Chondrocyte (in vitro differentiated cells): Measurements from ENCODE around the gene GARNL3. TPM values are rescaled to one million over a fixed set of nuclear protein-coding genes. Genes with fewer than 3 reads are reported as not detected.

Experiments used
- DNase-seq: peaks from one replicate; pipeline ENCODE4 v3.0.0; 2021; ENCODE audit warnings: mixed read lengths, low spot score
- H3K27ac Mint-ChIP-seq: one replicate; pipeline ENCODE4 v1.8.0; 2021; ENCODE audit warnings: mild to moderate bottlenecking, moderate library complexity, mixed read lengths; ENCODE audit not compliant: unreplicated experiment
- H3K27me3 Mint-ChIP-seq: 2 replicates; pipeline ENCODE4 v1.8.0; 2021; ENCODE audit warnings: low read depth, mixed read lengths
- H3K36me3 Mint-ChIP-seq: 2 replicates; pipeline ENCODE4 v1.8.0; 2021; ENCODE audit warnings: low read depth, mixed read lengths
- H3K4me1 Mint-ChIP-seq: 2 replicates; pipeline ENCODE4 v1.8.0; 2021; ENCODE audit warnings: low read depth, mild to moderate bottlenecking, mixed read lengths
- H3K4me3 Mint-ChIP-seq: one replicate; pipeline ENCODE4 v1.8.0; 2021; ENCODE audit warnings: mild to moderate bottlenecking, moderate library complexity, mixed read lengths; ENCODE audit not compliant: unreplicated experiment
- H3K9me3 Mint-ChIP-seq: 2 replicates; pipeline ENCODE4 v1.8.0; 2021; ENCODE audit warnings: low read depth, mixed read lengths
- CTCF ChIP-seq: fragments of 200-600 bp; sonication (generic); IDR thresholded peaks from 2 replicates; pipeline ENCODE4 v1.5.0; 2021; ENCODE audit warnings: antibody characterized with exemption, mild to moderate bottlenecking, moderate library complexity
- total RNA-seq: library from RNA; stranded (reverse); gene quantifications from 3 replicates; pipeline ENCODE4 v1.2.1, GENCODE V29; 2021

Gene GARNL3
- total RNA-seq, 1 donor from 2014 or later = 8.9 TPM

- H3K27ac Mint-ChIP-seq = no peak overlapping the region
- DNase-seq = no peak
Measured at GRCh38 chr9:127347831-127348776, 83.5 kb downstream of the GARNL3 start.

GRCh38 chr9:127349483-127350113 lies 85.0 kb downstream of the GARNL3 start:
- Mint-ChIP-seq H3K36me3 (no peaks in the 10 kb centered on the region), H3K27ac (no peak overlapping the region), H3K4me3 (no peak overlapping the region), H3K4me1 (peaks cover 4% of the 10 kb centered on the region), H3K27me3 (no peaks in the 10 kb centered on the region), H3K9me3 (no peaks in the 10 kb centered on the region)
- DNase-seq = no peak
- no peak for TF ChIP-seq CTCF

More at GRCh38 chr9:127347831-127348776, 83.5 kb downstream of the GARNL3 start:
- TF ChIP-seq CTCF = peak; percentile 75
- no peak overlapping the region for H3K4me3 Mint-ChIP-seq
- no peaks in the 10 kb centered on the region for H3K27me3 Mint-ChIP-seq
- H3K4me1 Mint-ChIP-seq = peaks cover 11% of the 10 kb centered on the region
- H3K36me3 Mint-ChIP-seq = no peaks in the 10 kb centered on the region
- no peaks in the 10 kb centered on the region for H3K9me3 Mint-ChIP-seq

- TF ChIP-seq CTCF = no peak
- Mint-ChIP-seq H3K4me3 (no peak overlapping the region), H3K36me3 (no peaks in the 10 kb centered on the region), H3K27me3 (no peaks in the 10 kb centered on the region), H3K27ac (no peak overlapping the region), H3K9me3 (no peaks in the 10 kb centered on the region), H3K4me1 (no peaks in the 10 kb centered on the region)
- no peak for DNase-seq
Measured at GRCh38 chr9:127351182-127352166, 86.9 kb downstream of the GARNL3 start.

- DNase-seq = no peak
- H3K36me3 Mint-ChIP-seq = peaks cover 1% of the 10 kb centered on the region
- H3K4me1 Mint-ChIP-seq = no peaks in the 10 kb centered on the region
- H3K27ac Mint-ChIP-seq = no peak overlapping the region
- H3K4me3 Mint-ChIP-seq = no peak overlapping the region
- no peak for TF ChIP-seq CTCF
- no peaks in the 10 kb centered on the region for H3K9me3 Mint-ChIP-seq
- H3K27me3 Mint-ChIP-seq = no peaks in the 10 kb centered on the region
Measured at GRCh38 chr9:127353882-127354281, 89.3 kb downstream of the GARNL3 start.

- no peak for DNase-seq
- TF ChIP-seq CTCF = no peak
- H3K4me1 Mint-ChIP-seq = peaks cover 6% of the 10 kb centered on the region
- H3K27me3 Mint-ChIP-seq = no peaks in the 10 kb centered on the region
- H3K9me3 Mint-ChIP-seq = no peaks in the 10 kb centered on the region
- no peak overlapping the region for H3K27ac Mint-ChIP-seq
- no peak overlapping the region for H3K4me3 Mint-ChIP-seq
- peaks cover 1% of the 10 kb centered on the region for H3K36me3 Mint-ChIP-seq
Measured at GRCh38 chr9:127356906-127357305, 92.3 kb downstream of the GARNL3 start.
